Right lobe of liver (tissue), 4 donors: ENCODE results near the gene LORICRIN.

Source experiments
- POLR2A ChIP-seq: fragments of 450-650 bp; IDR thresholded peaks from one replicate; pipeline ENCODE4 v1.6.1; 2017; ENCODE audit warnings: antibody characterized with exemption, mild to moderate bottlenecking
- TF ChIP-seq, protein P1 (sequence below), 4 donors: fragments of 200-600 bp in 3 of 4; fragments of 450-650 bp in 1 of 4; IDR thresholded peaks; one replicate each; pipeline versions ENCODE4 v1.5.1 to v1.8.0; 2016 to 2022; ENCODE audit warnings: antibody characterized with exemption in 4 of 4, mild to moderate bottlenecking in 2 of 4
- donor health status: DM: no; HTN: no; CAD: no.
- donor health status: DM: no; HTN: no; CAD: no.
- donor health status: DM: no; HTN: yes; CAD: no.

DNA sequence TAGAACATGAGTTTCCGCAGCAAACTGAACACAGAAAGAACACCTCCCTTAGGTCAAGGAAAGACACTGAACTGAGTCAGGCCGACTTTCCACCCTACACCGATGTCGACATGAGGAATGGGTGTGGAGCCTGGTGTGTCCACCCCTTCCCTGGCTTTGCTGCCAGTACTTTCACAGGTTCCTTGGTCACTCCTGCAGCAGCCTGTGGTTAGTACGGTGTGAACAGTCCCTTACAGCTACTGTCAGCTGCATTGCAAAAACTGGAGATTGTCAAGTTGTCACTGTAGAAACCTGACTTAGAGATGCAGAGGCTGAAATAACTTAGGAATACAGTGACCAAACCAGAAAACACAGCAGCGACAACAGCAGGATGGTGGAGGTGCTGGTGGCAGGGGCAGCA, 46.2 kb downstream of the LORICRIN start:
- TF ChIP-seq, protein P1, sequence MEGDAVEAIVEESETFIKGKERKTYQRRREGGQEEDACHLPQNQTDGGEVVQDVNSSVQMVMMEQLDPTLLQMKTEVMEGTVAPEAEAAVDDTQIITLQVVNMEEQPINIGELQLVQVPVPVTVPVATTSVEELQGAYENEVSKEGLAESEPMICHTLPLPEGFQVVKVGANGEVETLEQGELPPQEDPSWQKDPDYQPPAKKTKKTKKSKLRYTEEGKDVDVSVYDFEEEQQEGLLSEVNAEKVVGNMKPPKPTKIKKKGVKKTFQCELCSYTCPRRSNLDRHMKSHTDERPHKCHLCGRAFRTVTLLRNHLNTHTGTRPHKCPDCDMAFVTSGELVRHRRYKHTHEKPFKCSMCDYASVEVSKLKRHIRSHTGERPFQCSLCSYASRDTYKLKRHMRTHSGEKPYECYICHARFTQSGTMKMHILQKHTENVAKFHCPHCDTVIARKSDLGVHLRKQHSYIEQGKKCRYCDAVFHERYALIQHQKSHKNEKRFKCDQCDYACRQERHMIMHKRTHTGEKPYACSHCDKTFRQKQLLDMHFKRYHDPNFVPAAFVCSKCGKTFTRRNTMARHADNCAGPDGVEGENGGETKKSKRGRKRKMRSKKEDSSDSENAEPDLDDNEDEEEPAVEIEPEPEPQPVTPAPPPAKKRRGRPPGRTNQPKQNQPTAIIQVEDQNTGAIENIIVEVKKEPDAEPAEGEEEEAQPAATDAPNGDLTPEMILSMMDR (IDR thresholded peaks at IDR 0.05), result no peak
- no peak for TF ChIP-seq POLR2A
